LNCaP clone FGC (cell line): ENCODE measurements around the gene BHLHA15.

Experiments used
- DNase-seq: peaks from one replicate; pipeline ENCODE4 v3.0.0-alpha.2; 2011; ENCODE audit warnings: low read depth
- H3K4me3 ChIP-seq: 2 replicates; pipeline ENCODE4 v1.5.1; 2011; ENCODE audit warnings: mild to moderate bottlenecking, low read depth, low read length, control low read depth
- TF ChIP-seq, protein P1 (sequence below): IDR thresholded peaks from 2 replicates; pipeline ENCODE4 v1.5.1; 2012; ENCODE audit warnings: mild to moderate bottlenecking; ENCODE audit not compliant: control insufficient read depth, insufficient read depth; ENCODE audit errors: extremely low read depth

Gene BHLHA15

DNA sequence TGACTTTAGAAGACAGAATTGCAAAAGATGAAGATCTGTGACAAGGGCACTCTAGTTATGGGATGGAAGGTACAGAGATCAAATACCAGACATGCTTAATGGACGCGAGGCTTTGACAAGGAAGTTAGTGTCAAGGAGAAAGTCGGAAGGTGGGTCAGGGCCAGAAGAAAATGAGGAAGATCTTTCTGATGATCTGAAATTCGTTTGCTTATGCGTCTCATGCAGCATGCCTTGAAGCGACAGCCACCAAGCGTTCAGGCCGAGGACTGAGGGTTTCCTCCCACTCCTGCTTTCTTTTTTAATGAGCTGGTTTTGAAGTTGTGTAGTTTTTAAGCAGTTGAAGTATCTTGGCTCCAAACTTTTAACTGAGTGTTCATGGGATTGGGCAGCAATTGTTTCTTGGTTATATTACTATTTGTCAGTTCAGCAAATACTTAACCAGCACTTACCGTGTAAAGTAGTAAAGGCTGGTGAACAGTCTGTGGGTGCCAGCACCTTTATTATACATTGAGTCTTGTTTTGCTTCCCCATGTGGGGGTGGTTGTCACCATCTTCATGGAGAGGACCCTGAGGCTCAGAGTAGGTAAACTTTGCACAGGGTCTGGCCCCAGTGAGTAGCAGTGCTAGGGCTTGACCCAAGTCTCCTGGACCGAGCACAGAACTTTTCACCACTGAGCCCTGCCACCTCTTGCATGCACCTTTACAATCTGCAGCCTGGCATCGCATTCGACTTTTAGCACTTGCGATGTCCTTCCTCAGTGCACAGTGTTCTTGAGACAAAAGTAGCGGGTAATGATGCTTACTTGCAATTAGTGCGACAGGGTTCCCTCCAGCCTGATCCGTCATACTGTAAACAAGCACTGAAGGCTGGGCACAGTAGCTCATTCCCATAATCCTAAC is 14.3 kb upstream of the BHLHA15 start:
- H3K4me3 ChIP-seq: no peak overlapping the region
- TF ChIP-seq, protein P1, sequence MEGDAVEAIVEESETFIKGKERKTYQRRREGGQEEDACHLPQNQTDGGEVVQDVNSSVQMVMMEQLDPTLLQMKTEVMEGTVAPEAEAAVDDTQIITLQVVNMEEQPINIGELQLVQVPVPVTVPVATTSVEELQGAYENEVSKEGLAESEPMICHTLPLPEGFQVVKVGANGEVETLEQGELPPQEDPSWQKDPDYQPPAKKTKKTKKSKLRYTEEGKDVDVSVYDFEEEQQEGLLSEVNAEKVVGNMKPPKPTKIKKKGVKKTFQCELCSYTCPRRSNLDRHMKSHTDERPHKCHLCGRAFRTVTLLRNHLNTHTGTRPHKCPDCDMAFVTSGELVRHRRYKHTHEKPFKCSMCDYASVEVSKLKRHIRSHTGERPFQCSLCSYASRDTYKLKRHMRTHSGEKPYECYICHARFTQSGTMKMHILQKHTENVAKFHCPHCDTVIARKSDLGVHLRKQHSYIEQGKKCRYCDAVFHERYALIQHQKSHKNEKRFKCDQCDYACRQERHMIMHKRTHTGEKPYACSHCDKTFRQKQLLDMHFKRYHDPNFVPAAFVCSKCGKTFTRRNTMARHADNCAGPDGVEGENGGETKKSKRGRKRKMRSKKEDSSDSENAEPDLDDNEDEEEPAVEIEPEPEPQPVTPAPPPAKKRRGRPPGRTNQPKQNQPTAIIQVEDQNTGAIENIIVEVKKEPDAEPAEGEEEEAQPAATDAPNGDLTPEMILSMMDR: no peak
- no peak for DNase-seq

DNA sequence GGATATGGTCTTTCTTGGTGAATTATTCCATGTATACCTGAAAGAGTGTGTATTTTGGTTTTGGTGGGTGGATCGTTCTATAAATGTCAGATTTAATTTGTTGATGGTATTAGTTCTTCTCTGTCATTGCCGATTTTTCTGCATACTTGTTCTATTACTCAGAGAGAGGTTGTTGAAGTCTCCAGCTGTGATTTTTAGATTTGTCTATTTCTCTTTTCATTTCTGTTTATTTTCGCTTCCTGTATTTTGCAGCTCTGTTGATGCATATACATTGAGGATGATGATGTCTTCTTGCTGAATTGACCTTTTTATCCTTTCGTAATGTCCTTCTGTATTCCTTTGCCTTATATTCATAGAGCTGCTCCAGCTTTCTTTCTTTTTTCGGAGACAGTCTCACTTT is 12.1 kb upstream of the BHLHA15 start:
- DNase-seq: no peak
- TF ChIP-seq, protein P1: no peak
- no peak overlapping the region for H3K4me3 ChIP-seq

DNA sequence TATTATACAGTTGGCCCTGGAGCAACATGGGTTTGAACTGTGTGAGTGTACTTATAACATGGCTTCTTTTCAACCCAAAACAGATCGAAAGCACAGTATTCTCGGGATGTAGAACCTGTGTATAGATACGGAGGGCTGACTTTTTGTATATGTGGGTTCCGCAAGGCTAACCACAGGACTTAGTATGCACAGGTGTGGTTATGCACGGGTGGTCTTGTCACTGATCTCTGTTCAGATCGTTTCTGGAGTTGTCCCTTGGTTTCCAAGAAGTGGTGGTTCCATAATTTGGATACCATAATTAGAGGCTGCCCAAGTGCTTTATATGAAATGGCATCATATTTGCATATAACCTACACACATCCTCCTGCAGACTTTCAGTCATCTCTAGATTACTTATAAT is 10.9 kb upstream of the BHLHA15 start:
- TF ChIP-seq, protein P1: no peak
- DNase-seq: no peak
- no peak overlapping the region for H3K4me3 ChIP-seq

DNA sequence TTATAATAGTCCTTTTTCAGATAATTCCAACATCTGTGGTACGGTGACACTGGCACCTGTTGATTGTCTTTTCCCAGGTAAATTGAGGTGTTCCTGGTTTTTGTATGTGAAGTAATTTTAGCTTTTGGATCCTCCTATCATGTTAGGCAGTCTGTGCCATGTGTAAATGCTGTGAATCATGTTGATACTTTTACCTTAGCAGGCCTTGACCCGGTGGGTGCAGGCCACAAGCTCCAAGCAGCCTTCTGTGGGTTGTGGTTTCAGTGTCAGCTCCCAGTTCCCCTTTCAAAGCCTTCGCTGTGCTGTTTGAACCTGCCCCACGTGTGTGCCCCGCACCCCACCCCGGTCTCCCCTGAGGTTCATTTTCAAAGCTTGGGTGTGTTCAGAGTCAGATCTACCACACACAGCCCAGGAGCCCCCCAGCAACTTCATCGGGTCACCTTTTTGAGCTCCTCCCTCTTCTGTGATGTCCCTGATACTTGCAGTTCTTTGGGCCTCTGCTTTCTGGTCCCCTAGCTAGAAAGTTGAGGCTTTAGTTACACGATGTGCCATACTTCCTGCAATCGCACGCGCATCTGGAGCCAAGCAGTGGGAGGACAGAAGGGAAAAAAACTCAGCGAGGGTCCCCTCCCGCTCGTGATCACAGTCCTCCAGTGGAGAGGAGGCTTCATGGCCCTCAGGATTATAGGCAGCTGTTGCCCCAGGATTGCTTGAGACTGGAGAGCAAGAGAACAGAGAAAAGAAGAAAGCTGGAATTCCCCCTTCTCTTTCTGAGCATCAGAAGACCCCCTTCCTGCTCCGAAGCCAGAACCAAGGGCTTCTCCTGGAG is 8.7 kb upstream of the BHLHA15 start:
- TF ChIP-seq, protein P1: no peak
- DNase-seq: no peak
- no peak overlapping the region for H3K4me3 ChIP-seq

DNA sequence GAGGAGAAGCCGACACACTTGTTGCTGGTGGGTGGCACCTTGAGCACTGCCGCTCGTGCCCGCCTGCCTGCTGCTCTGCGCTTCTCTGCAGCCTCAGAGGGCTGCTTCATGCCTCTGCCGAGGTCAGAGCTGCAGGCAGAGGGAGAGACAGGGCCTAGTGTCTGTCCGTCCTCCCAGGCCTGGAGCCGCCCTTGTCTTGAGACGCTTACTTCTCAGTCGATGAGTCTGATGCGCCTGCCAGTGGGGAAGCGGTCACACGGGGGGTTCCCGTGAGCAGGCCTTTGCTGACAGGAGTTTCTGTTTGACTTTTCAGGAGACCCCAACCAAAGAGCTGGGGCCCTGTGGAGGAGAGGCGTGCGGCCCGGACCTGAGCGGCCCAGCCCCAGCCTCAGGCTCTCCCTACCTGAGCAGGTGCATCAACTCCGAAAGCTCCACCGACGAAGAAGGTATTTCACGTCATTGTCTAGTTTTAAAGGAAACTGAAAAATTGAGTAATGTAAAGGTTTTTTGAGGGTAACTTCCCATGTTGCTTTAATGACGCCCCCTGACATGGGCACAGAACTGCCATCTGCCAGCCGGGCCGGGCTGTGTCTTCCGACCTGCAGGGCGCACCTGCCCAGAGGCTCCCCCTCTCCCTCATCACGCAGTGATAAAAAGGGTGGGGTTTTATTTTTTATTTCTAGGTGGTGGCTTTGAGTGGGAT is 7.8 kb upstream of the BHLHA15 start:
- TF ChIP-seq, protein P1: no peak

DNA sequence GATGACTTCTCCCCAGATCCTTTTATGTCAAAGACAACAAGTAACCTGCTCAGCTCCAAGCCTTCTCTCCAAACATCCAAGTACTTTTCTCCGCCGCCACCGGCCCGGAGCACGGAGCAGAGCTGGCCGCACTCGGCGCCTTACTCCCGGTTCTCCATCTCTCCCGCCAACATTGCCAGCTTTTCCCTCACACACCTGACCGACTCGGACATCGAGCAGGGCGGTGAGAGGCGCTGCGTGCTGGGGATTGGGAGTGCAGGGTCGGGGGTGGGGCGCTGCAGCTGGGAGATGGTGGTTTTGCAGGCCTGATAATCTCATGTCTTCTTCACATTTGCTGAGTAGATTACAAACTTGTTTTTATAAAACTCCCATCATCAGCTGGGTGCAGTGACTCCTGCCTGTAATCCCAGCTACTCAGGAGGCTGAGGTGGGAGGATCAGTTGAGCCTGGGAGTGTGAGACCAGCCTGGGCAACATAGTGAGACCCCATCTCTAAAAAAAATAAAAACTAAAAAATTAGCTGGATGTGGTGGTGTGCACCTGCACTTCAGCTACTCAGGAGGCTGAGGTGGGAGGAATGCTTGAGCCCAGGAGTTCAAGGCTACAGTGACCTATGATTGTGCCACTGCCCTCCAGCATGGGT is 7.2 kb upstream of the BHLHA15 start:
- TF ChIP-seq, protein P1: no peak
- H3K4me3 ChIP-seq: no peak overlapping the region
- no peak for DNase-seq

More for the DNA sequence above, 7.8 kb upstream of the BHLHA15 start:
- DNase-seq: no peak
- no peak overlapping the region for H3K4me3 ChIP-seq
